ENCODE results near the gene PHPT1. TPM values are rescaled to one million over a fixed set of nuclear protein-coding genes. Genes with fewer than 3 reads are reported as not detected.

The PHPT1 gene
- total RNA-seq, 1 donor from 2014 or later, result 58.2 TPM

DNA sequence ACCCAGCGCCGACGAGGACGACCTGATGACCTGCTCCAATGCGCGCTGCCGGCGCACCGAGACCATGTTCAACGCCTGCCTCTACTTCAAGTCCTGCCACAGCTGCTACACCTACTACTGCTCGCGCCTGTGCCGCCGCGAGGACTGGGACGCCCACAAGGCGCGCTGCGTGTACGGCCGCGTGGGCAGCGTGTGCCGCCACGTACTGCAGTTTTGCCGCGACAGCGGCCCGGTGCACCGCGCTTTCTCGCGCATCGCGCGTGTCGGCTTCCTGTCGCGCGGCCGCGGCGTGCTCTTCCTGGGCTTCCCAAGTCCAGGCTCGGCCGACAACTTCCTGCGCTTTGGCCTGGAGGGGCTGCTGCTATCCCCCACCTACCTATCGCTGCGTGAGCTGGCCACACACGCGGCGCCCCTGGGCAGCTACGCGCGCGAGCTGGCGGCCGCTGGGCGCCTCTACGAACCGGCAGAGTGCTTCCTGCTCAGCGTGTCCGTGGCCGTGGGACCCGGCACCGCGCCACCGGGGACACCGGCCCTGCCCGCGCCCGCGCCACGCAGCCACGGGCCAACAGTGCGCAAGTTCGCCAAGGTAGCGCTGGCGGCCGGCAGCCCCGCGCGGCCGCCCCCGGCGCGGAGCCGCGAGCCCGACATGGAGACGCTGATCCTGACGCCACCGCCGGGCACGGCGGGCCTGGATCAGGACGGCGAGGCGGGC is 2.7 kb upstream of the PHPT1 start:
- DNase-seq (ENCODE audit: low spot score) (no peak), ATAC-seq (no peak)

DNA sequence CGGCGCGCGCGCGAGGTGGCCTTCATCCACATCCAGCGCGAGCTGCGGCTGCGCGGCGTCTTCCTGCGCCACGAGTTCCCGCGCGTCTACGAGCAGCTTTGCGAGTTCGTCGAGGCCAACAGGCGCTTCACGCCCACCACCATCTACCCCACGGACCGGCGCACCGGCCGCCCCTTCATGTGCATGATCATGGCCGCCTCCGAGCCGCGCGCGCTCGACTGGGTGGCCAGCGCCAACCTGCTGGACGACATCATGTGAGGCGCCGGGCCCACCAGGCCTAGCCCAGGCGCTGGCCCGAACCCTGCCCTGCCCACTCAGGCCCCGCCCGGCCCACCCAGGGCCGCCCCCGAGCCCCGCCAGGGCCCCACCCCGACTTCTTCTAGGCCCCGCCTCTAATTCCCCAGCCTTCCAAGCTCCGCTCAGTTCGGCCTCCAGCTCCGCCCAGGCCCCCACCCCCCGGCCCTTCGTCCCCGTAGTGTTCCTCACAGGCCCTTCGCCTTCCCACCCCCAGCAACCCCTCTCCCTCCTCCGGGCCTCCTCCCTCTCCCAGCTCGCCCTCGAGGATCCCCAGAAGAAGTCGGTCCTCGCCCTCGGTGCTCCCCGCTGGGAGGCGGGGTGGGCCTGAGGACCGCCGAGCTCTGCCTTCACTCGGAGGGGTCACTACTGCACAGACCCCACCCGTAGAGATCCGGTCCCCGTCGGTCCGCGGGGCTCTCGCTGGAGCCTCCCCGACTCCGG is 2.0 kb upstream of the PHPT1 start:
- DNase-seq (ENCODE audit: low spot score) (peak; percentile 64), ATAC-seq (peak; percentile 4)

DNA sequence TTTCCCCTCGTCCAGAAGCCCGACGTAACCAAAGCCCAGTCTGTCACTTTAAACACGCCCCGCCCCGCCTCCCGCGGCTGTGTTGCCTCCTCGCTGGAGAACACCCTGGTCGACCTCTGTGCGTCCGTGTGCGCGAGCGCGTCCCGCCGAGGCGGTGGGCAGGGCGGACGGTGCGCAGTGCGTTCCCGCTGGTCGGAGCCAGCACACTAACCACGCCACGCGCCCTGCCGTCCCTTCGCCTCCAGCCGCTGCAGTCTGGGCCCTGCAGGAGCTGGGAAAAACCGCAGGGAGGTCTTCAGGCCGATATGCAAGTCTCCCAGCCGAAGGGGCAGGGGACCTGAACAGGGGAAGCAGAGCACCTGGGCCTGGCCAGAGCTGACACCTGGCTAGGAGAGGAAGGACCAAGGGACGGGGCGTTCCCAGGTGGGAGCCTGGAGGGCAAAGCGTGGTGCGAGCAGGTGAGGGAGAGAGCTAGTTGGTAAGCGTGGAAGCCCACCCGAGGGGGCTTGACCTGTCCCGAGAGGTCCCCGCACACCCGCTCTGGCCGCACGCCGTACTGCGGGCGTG is 1.3 kb upstream of the PHPT1 start:
- DNase-seq (ENCODE audit: low spot score), result peak; percentile 91
- ATAC-seq, result peak; percentile 54

DNA sequence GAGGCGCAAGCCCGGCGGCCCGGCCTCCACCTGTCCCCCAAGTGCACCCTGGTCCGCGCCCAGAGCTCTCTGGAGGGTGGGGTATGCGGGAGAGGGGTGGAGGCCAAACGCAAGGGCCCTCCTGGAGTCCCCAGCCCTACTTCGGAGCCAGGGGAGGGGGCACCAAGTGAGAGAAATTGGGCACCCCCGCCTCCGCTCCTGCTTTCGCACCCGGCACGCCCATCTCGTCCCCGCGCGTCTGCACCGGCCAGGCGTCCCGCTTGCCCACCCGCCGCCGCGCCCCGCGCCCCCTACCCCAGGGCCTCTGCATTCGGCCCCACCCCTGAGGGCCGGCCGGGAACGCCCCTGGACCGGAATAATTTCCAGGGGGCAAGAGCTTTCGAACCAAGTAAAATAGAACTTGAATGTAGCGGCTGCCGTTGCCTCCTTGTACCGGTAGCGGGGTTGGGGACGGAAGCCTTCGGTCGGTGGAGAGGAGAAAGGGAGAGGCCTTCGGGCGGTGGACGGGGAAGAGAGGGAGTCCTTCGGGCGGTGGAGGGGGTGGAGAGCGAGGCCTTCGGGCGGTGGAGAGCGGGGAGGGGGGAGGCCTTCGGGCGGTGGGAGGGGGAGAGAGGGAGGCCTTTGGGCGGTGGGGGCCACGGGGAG is 694 bp upstream of the PHPT1 start:
- DNase-seq (ENCODE audit: low spot score) (peak; percentile 66), ATAC-seq (peak; percentile 14)

- ATAC-seq (no peak), DNase-seq (ENCODE audit: low spot score) (no peak)
These were observed 1.0 kb downstream of the PHPT1 start for GRCh38 chr9:136849960-136850865.

- no peak for ATAC-seq
- no peak for DNase-seq (ENCODE audit: low spot score)
These were observed 1.9 kb downstream of the PHPT1 start for GRCh38 chr9:136850866-136851775.

DNA sequence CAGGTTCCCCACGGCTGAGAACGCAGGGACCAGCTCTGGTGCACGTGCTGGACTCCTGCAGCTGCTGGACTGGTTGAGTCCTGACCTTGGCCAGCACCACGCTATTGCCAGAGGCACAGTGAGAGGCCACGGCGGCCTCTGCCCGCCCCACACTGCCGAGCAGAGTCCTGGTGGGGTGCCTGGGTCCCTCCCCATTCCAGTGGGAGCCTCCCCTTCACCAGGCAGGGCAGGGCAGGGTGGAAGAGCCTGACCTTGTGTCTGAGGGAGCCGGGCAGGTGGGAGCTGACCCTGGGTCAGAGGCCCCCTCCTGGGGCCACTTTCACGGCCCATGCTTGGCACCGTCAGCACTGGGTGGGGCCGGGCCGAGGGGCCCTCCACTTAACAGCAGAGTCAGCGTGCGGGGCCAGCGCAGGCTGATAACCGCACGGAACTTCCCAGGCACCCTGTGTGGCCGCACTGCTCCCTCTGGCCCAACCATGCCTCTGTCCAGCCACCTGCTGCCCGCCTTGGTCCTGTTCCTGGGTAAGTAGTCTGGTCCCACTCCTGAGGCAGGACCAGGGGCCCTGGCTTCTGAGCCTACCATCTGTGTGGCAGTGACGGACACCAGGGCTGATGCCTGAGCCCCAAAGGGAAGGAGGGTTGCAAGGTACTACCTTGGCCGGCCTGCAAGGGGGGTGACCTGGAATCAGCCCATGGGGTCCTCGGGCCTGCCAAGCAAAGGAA is 2.9 kb downstream of the PHPT1 start, which contains the start of gene MAMDC4:
TSS of gene MAMDC4 (plus strand) at position 406 of the 723 bp plus-strand sequence. CDS start at position 477, 71 bp downstream.
- DNase-seq (ENCODE audit: low spot score) (peak; percentile 94), ATAC-seq (peak; percentile 45)

DNA sequence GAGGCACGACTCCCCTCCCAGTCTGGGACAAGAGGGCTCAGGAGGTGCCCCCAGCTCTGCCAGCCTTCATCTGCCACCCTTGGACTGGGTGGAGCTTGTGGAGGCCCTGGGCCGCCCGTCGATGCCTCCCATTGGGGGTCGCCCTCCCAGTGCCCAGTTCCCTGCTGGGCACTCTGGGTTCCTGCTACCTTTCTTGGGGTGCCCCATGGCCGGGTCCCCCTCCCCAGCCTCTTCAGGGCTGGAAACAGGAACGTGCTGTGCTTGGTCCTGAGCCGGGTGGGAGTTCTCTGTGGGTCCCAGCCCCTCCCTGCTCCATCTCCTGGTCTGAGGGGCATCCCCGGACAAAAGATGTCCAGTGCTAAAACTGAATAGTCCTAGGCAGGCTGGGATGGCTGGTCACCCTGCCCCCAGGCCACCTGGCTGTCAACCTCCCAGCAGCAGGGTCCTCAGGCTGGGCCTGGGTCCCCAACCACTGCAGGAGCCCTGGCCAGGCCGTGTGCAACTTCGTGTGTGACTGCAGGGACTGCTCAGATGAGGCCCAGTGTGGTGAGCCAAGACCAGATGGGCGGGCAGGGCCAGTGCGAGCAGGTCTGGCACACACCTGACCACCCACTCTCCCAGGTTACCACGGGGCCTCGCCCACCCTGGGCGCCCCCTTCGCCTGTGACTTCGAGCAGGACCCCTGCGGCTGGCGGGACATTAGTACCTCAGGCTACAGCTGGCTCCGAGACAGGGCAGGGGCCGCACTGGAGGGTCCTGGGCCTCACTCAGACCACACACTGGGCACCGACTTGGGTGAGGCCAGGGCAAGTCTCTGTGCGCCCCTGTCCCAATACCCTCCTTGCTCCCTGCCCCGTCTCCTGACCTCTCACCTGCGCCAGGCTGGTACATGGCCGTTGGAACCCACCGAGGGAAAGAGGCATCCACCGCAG is 3.7 kb downstream of the PHPT1 start:
- no peak for DNase-seq (ENCODE audit: low spot score)
- ATAC-seq, result no peak

DNA sequence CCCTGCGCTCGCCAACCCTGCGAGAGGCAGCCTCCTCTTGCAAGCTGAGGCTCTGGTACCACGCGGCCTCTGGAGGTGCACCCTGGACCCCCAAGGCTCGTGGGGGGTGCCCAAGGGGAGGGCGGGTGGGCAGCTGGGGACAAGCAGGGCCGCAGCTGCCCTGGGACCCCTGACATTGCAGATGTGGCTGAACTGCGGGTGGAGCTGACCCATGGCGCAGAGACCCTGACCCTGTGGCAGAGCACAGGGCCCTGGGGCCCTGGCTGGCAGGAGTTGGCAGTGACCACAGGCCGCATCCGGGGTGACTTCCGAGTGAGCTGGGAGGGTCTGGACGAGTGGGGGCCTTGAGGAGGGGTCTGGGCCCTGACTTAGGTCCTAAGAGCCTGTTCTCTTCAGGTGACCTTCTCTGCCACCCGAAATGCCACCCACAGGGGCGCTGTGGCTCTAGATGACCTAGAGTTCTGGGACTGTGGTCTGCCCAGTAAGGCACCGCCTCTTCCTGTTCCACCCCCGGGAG is 4.4 kb downstream of the PHPT1 start:
- no peak for DNase-seq (ENCODE audit: low spot score)
- ATAC-seq, result no peak

- ATAC-seq (no peak), DNase-seq (ENCODE audit: low spot score) (peak; percentile 49)
These were observed 5.1 kb downstream of the PHPT1 start for GRCh38 chr9:136854113-136854841.

DNA sequence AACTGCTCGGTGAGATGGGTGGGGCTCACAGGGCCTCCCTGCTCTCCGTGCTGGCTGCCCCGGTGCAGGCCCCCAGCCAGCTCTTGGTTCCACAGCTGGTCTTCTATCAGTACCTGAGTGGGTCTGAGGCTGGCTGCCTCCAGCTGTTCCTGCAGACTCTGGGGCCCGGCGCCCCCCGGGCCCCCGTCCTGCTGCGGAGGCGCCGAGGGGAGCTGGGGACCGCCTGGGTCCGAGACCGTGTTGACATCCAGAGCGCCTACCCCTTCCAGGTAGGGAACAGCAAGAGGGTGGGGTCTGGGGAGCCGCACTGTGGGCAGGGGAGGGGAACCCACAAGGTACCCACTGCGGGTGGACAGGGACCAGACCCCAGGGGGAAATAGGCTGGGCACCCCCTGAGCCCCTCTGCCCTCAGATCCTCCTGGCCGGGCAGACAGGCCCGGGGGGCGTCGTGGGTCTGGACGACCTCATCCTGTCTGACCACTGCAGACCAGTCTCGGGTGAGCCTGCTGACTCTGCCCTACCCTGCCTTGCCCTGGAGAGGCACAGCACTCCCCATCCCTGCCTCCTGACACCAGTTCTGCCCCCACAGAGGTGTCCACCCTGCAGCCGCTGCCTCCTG is 5.7 kb downstream of the PHPT1 start:
- no peak for DNase-seq (ENCODE audit: low spot score)
- no peak for ATAC-seq

DNA sequence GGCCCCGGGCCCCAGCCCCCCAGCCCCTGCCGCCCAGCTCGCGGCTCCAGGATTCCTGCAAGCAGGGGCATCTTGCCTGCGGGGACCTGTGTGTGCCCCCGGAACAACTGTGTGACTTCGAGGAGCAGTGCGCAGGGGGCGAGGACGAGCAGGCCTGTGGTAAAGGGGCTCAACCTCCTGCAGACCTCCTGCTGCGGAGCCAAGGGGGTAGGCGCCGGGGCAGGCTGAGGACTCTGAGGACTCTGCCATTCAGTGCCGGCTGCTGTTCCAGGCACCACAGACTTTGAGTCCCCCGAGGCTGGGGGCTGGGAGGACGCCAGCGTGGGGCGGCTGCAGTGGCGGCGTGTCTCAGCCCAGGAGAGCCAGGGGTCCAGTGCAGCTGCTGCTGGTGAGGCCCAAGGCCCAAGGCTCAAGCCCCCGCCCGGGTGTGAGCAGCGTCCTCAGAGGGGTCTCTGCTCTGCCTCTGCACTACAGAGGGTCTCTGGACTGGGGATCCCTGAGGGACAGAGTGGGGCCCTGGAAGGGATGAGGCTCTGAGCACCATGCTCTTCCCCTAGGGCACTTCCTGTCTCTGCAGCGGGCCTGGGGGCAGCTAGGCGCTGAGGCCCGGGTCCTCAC is 6.4 kb downstream of the PHPT1 start:
- ATAC-seq (no peak), DNase-seq (ENCODE audit: low spot score) (no peak)

GRCh38 chr9:136856079-136856476 is 6.9 kb downstream of the PHPT1 start:
- no peak for ATAC-seq

GRCh38 chr9:136856541-136857141 is 7.4 kb downstream of the PHPT1 start:
- ATAC-seq (no peak), DNase-seq (ENCODE audit: low spot score) (no peak)

More at GRCh38 chr9:136856079-136856476, 6.9 kb downstream of the PHPT1 start:
- DNase-seq (ENCODE audit: low spot score), result peak; percentile 49

DNA sequence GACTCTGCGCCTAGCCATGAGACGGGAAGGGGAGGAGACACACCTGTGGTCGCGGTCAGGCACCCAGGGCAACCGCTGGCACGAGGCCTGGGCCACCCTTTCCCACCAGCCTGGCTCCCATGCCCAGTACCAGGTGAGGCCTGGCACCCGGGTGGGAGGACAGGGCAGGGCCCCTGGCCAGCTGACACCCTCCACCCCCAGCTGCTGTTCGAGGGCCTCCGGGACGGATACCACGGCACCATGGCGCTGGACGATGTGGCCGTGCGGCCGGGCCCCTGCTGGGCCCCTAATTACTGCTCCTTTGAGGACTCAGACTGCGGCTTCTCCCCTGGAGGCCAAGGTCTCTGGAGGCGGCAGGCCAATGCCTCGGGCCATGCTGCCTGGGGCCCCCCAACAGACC is 8.0 kb downstream of the PHPT1 start:
- DNase-seq (ENCODE audit: low spot score) (peak; percentile 51), ATAC-seq (no peak)

Measured in left lobe of liver (tissue), 2 donors.